Measurements from ENCODE around the gene DLGAP4. TPM values are rescaled to one million over a fixed set of nuclear protein-coding genes. Genes with fewer than 3 reads are reported as not detected.

Gene DLGAP4
- total RNA-seq, 1 donor from 2014 or later, result 77.3 TPM

- no peaks in the 10 kb centered on the region for H3K36me3 ChIP-seq
- no peak overlapping the region for H3K4me3 ChIP-seq
- DNase-seq (ENCODE audit: extremely low spot score in 2 of 2), result peak in 1 of 2 donors; percentile 46
- TF ChIP-seq, protein P1, sequence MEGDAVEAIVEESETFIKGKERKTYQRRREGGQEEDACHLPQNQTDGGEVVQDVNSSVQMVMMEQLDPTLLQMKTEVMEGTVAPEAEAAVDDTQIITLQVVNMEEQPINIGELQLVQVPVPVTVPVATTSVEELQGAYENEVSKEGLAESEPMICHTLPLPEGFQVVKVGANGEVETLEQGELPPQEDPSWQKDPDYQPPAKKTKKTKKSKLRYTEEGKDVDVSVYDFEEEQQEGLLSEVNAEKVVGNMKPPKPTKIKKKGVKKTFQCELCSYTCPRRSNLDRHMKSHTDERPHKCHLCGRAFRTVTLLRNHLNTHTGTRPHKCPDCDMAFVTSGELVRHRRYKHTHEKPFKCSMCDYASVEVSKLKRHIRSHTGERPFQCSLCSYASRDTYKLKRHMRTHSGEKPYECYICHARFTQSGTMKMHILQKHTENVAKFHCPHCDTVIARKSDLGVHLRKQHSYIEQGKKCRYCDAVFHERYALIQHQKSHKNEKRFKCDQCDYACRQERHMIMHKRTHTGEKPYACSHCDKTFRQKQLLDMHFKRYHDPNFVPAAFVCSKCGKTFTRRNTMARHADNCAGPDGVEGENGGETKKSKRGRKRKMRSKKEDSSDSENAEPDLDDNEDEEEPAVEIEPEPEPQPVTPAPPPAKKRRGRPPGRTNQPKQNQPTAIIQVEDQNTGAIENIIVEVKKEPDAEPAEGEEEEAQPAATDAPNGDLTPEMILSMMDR (IDR thresholded peaks at IDR 0.05), result no peak
- TF ChIP-seq POLR2AphosphoS5 (IDR thresholded peaks at IDR 0.05; ENCODE audit: insufficient read depth in 1 of 2, low read depth in 1 of 2) (no peak), POLR2A (IDR thresholded peaks at IDR 0.05) (no peak)
- no peak overlapping the region for H3K27ac ChIP-seq
- intact Hi-C loops (cut with DNase I), result no loop called here
- peaks cover 7% of the 10 kb centered on the region for H3K27me3 ChIP-seq
- no peaks in the 10 kb centered on the region for H3K9me3 ChIP-seq
- H3K4me1 ChIP-seq, result peaks cover 8% of the 10 kb centered on the region
These were observed 4.3 kb downstream of the DLGAP4 start for GRCh38 chr20:36310215-36310981.

GRCh38 chr20:36311141-36311853 is 5.2 kb downstream of the DLGAP4 start:
- no peak overlapping the region for H3K4me3 ChIP-seq
- TF ChIP-seq POLR2A (IDR thresholded peaks at IDR 0.05) (no peak), POLR2AphosphoS5 (IDR thresholded peaks at IDR 0.05; ENCODE audit: insufficient read depth in 1 of 2, low read depth in 1 of 2) (no peak)
- TF ChIP-seq, protein P1 (IDR thresholded peaks at IDR 0.05), result no peak
- H3K27ac ChIP-seq, result no peak overlapping the region
- peaks cover 8% of the 10 kb centered on the region for H3K4me1 ChIP-seq
- H3K27me3 ChIP-seq, result peaks cover 7% of the 10 kb centered on the region
- no peaks in the 10 kb centered on the region for H3K36me3 ChIP-seq
- intact Hi-C loops (cut with DNase I), result no loop called here
- H3K9me3 ChIP-seq, result no peaks in the 10 kb centered on the region
- peak in 1 of 2 donors; percentile 74 for DNase-seq (ENCODE audit: extremely low spot score in 2 of 2)

- intact Hi-C loops (cut with DNase I), result no loop called here
- TF ChIP-seq POLR2A (IDR thresholded peaks at IDR 0.05) (no peak), POLR2AphosphoS5 (IDR thresholded peaks at IDR 0.05; ENCODE audit: insufficient read depth in 1 of 2, low read depth in 1 of 2) (no peak)
- TF ChIP-seq, protein P1 (IDR thresholded peaks at IDR 0.05), result no peak
- peak; percentile 61 to 75 for DNase-seq (ENCODE audit: extremely low spot score in 2 of 2)
- Histone ChIP-seq H3K9me3 (no peaks in the 10 kb centered on the region), H3K27me3 (peaks cover under 1% of the 10 kb centered on the region), H3K4me3 (no peak overlapping the region), H3K36me3 (no peaks in the 10 kb centered on the region), H3K4me1 (peaks cover under 1% of the 10 kb centered on the region), H3K27ac (no peak overlapping the region)
These were observed 6.0 kb downstream of the DLGAP4 start for GRCh38 chr20:36311854-36312723.

- no peak overlapping the region for H3K4me3 ChIP-seq
- no peaks in the 10 kb centered on the region for H3K27me3 ChIP-seq
These were observed 6.7 kb downstream of the DLGAP4 start for GRCh38 chr20:36312724-36313441.

More at GRCh38 chr20:36312724-36313441, 6.7 kb downstream of the DLGAP4 start:
- TF ChIP-seq, protein P1 (IDR thresholded peaks at IDR 0.05), result no peak
- TF ChIP-seq POLR2A (IDR thresholded peaks at IDR 0.05), result no peak
- TF ChIP-seq POLR2AphosphoS5 (IDR thresholded peaks at IDR 0.05; ENCODE audit: insufficient read depth in 1 of 2, low read depth in 1 of 2), result no peak
- H3K9me3 ChIP-seq, result no peaks in the 10 kb centered on the region
- H3K4me1 ChIP-seq, result no peaks in the 10 kb centered on the region
- no peak overlapping the region for H3K27ac ChIP-seq
- intact Hi-C loops (cut with DNase I), result no loop called here
- no peaks in the 10 kb centered on the region for H3K36me3 ChIP-seq
- no peak for DNase-seq (ENCODE audit: extremely low spot score in 2 of 2)
